HG03066 (cell line): Measurements from ENCODE around the gene CD300A.
"Not testable (repeated sequence)": the region's sequence is repeated elsewhere in the genome, so short reads cannot be mapped to it uniquely, and the experiment has no call there.

Experiments
- ATAC-seq: cut with Tn5 transposase; IDR thresholded peaks from one replicate; pipeline ENCODE4 v1.9.1; 2021; ENCODE audit warnings: low read depth; ENCODE audit not compliant: unreplicated experiment

CD300A gene

DNA sequence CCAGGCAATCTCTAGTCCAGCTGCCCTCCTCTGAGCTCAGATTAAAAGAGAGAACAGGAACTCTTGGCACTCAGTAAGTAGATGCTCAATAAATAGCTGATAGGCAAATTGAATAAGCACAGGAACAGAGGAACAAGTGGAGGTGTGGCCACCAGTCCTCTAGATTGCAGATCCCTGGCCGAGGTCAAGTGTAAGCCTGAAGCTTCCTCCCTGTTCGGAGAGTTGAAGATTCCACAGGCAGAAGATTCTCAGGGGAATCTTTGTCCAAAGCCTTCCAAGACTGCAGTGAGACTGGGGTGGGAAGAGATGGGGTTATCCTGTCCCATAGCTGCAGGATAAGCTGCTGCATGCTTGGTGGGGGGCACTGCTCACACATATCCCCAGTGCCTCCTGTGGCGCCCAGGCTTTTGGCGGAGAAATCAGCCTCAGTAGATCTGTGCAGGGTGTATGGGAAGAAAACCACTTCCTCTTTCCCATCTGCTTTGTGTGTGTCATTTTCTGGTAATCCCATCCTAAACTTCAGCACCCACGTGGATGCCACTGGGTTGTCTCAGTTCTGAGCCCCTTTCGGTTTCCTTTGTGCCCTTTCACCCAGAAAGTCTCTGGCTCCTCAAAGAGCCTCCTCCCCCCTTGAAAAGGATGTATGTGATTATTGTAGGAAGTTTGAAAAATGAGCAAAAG, 12.1 kb downstream of the CD300A start:
- ATAC-seq, result no peak

DNA sequence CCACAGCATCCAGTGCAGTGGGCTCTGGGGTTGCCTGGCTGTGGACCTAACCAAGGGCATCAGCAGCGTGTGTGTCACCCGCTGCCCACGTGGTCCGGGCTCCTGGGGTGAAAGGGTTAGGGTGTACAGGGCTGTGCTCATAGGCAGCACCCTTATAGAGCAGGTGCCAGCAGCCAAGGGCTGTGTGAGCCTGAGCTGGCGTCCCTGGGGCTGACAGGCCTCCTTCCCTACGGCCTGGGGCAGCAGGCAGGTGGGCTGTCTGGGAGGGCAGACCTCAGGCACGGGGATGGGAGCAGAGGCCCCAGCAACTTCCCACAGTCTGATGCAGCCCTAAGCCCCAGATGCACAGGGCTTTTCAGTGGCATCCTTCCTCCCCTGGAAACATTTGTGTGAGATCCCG, 13.9 kb downstream of the CD300A start:
- ATAC-seq, result no peak

- no peak for ATAC-seq
Observed at GRCh38 chr17:74481621-74482020, 15.2 kb downstream of the CD300A start.

- no peak for ATAC-seq
Observed at GRCh38 chr17:74484066-74484465, 17.6 kb downstream of the CD300A start.

GRCh38 chr17:74485022-74485743, 18.7 kb downstream of the CD300A start:
- no peak for ATAC-seq

GRCh38 chr17:74485841-74486240, 19.4 kb downstream of the CD300A start:
- no peak for ATAC-seq

GRCh38 chr17:74488276-74488675, 21.8 kb downstream of the CD300A start:
- ATAC-seq, result not testable (repeated sequence)

DNA sequence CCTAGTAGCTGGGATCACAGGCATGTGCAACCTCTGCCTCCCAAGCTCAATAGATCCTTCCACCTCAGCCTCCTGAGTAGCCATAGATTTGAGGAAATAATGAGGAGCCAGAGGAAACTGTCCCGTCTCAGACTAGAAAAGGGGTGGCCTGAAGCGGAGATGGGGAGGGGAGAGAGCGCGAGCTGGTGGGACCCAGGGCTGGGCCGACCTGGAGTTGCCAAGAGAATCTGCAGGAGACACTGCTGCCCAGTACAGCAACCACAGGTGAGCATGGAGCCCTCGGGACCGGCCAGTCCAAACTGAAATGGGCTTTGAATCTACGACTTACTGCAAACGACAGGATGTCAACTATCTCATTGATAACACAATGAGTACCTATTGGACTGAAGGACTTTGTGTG, 24.3 kb downstream of the CD300A start:
- ATAC-seq, result no peak

GRCh38 chr17:74491626-74492025, 25.2 kb downstream of the CD300A start:
- ATAC-seq, result no peak

- ATAC-seq, result no peak
Observed at GRCh38 chr17:74493331-74493833, 26.9 kb downstream of the CD300A start.

DNA sequence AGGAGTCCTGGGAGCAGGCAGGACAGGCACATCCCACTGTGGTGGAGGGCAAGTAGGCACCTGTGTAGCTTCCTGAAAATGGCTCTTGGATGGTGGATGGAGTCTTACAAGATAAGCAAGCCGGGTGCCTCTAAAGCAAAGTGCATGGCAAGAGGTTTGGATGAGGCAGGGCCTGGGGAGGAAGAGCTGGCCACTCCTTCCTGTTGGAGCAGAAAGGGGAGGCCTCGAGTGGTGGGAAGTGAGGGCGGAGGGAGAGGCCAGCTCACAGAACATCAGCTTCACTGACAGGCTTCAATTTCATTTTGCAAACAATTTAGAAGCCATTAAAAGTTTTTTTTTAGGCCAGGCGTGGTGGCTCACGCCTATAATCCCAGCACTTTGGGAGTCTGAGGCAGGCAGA, 31.0 kb downstream of the CD300A start:
- no peak for ATAC-seq

DNA sequence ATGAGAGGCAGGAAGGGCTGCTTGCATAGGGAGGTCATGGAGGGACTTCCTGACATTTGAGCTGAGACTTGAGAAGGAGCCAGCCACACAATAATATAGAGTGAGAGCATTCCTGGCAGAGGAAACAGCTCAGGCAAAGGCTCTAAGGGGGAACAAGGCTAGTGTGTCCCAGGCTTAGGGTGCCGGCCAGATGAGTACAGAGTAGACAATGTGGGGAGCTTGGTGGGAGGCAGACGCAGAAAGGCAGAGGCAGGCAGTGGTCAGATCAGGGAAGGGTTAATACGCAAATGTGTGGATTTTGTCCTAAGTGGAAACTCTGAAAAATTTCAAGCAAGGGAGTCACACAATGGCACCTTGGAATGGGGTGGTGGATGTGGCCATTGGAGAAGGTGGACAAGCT, 33.6 kb downstream of the CD300A start:
- no peak for ATAC-seq

DNA sequence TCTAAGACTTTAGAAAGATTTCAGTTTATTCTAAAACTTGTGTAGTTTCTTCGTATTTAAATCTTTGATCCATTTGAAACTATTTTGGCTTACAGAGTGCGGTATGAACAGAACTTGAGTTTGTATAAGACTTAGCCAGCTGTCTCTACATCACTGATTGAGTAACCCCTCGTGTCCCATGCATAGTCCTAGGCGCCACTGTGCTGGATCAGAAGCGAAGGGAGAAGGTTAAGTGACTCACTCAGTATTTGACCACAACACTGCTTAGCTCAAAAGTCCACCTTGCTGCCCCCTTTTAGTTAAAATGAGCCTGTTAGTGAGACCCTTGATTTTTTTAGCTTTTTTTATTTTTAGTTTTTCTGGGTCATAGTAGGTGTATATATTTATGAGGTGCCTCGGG, 36.4 kb downstream of the CD300A start:
- ATAC-seq, result no peak

- not testable (repeated sequence) for ATAC-seq
Observed at GRCh38 chr17:74503949-74504348, 37.5 kb downstream of the CD300A start.

- no peak for ATAC-seq
Observed at GRCh38 chr17:74508156-74508555, 41.7 kb downstream of the CD300A start.

DNA sequence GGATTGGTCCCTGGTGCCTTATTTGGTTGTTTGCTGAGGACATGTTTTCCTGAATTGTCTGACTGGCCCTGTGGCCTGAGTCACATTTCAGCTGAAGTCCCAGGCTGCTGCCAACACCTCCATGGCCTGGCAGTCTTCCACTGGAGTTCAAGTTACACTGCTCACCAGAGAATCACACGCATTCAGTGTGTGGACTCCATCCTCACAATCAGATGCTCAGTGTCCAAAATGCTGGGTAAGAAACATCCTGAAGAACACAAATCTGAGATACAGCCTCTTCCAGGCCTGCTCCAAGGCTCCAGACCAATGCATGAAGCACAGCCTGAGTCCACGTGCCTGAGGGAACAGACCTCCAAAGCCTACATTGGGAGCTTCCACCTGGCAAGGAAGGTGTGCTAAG, 45.6 kb downstream of the CD300A start:
- ATAC-seq, result no peak

DNA sequence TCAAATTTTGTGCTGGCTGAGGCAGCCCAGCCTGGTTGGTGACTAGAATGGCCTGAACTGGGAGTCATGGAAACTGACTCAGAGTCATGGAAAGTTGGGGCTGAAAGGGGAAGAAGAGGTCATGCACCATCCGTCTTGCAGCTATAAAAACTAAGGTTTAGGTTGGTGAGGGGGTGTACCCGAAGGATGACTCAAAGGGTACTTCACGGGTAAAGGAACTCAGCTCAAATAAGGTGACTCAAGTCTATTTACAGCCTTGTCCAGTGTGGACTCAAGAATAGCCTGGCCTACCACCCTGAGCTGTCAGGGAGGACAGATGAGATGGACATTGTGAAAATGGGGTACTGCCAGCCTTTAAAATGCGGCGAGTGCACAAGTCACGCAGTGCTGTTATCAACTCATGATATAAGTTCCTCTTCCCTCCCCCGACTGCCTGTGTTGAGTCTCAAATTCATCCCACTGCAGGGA, 46.2 kb downstream of the CD300A start:
- no peak for ATAC-seq

DNA sequence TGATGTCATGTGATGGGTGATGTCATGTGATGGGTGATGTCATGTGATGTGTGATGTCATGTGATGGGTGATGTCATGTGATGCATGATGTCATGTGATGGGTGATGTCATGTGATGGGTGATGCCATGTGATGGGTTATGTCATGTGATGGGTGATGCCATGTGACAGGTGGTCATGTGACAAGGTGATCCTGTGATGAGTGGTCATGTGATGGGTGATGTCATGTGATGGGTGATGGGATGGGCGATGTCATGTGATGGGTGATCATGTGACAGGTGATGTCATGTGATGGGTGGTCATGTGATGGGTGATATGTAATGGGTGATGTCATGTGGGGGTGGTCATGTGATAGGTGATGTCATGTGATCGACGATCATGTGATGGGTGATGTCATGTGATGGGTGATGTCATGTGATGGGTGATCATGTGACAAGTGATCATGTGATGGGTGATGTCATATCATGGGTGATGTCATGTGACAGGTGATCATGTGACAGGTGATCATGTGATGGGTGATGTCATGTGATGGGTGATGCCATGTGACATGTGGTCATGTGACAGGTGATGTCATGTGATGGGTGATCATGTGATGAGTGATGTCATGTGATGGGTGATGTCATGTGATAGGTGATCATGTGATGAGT, 47.7 kb downstream of the CD300A start:
- ATAC-seq, result no peak

- no peak for ATAC-seq
Observed at GRCh38 chr17:74514632-74515334, 48.3 kb downstream of the CD300A start.

DNA sequence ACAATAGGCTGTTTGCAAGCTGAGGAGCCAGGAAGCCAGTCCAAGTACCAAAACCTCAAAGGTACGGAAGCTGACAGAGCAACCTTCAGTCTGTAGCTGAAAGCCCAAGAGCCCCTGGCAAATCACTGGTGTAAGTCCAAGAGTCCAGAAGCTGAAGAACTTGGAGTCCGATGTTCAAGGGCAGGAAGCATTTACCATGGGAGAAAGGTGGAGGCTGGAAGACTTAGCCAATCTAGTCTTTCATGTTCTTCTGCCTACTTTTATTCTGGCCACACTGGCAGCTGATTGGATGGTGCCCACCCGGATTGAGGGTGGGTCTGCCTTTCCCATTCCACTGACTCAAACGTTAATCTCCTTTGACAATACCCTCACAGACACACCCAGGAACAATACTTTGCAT, 49.5 kb downstream of the CD300A start:
- no peak for ATAC-seq
